HepG2 (cell line): Measurements from ENCODE around the gene KCNJ4.

Source experiments
- ATF7 ChIP-seq, 2 experiments: fragments of 450-650 bp in 1 of 2; sonication (generic) in 1 of 2; formaldehyde crosslinking in 1 of 2; IDR thresholded peaks; 2 replicates each; pipeline versions ENCODE4 v1.4.0 to v1.6.1; 2016 to 2020; ENCODE audit warnings: antibody characterized with exemption in 1 of 2, mild to moderate bottlenecking in 1 of 2, missing genetic modification reagents in 1 of 2
- CC2D1A ChIP-seq: sonication (generic); formaldehyde crosslinking; IDR thresholded peaks from 2 replicates; pipeline ENCODE4 v1.8.1; 2023; ENCODE audit warnings: mild to moderate bottlenecking, missing genetic modification reagents
- ELF1 ChIP-seq: sonication (generic); formaldehyde crosslinking; IDR thresholded peaks from 2 replicates; pipeline ENCODE4 v1.4.0; 2020; ENCODE audit warnings: missing genetic modification reagents
- GATAD1 ChIP-seq: IDR thresholded peaks from 2 replicates; pipeline ENCODE4 v1.6.1; 2016; ENCODE audit warnings: missing genetic modification reagents, missing compliant biosample characterization
- POLR2A ChIP-seq, 2 experiments: IDR thresholded peaks; 2 replicates each; pipeline ENCODE4 v1.6.1; 2011; ENCODE audit warnings: low read depth in 2 of 2, low read length in 2 of 2, mild to moderate bottlenecking in 1 of 2, moderate library complexity in 1 of 2; ENCODE audit not compliant: insufficient read depth in 1 of 2
- REL ChIP-seq: sonication (generic); formaldehyde crosslinking; conservative IDR thresholded peaks from 2 replicates; pipeline ENCODE4 v1.8.0; 2022; ENCODE audit warnings: mild to moderate bottlenecking, missing genetic modification reagents, moderate library complexity
- TF ChIP-seq, protein P1 (sequence below): sonication (generic); formaldehyde crosslinking; IDR thresholded peaks from 2 replicates; pipeline ENCODE4 v1.4.0; 2020; ENCODE audit warnings: missing genetic modification reagents
- TF ChIP-seq, protein P2 (sequence below): sonication (generic); formaldehyde crosslinking; IDR thresholded peaks from 2 replicates; pipeline ENCODE4 v1.9.0; 2021; ENCODE audit warnings: mild to moderate bottlenecking, missing genetic modification reagents
- TF ChIP-seq, protein P3 (sequence below): sonication (generic); formaldehyde crosslinking; IDR thresholded peaks from 2 replicates; pipeline ENCODE4 v1.5.0; 2020; ENCODE audit warnings: mild to moderate bottlenecking, missing genetic modification reagents, moderate library complexity

DNA sequence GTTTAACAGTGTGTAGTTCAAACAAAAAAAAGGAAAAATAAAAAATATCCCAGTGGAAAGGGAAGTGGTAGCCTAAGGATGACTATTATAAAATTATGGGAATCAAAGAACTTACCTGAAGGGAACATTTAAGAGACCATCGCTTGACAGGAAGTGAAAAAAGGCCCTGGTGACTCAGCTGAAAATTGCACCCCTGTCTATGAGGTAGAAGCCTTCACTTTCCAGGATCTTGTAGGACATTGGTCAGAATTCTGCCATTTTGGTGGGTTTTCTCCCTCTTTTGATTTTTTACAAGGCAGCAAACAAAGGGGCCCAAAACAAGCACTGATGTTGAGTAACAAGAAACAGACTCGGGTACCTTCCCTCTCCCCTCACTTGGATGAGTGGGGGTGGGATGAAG, 35.5 kb upstream of the KCNJ4 start:
- TF ChIP-seq POLR2A (IDR thresholded peaks at IDR 0.05; ENCODE audit: insufficient read depth in 1 of 2, low read depth in 2 of 2, low read length in 2 of 2), result 0 out of 4 replicates have a peak, but pooled peaks of 1 of the 2 experiments have one; percentile 16
- no peak for TF ChIP-seq ELF1
- TF ChIP-seq, protein P1, sequence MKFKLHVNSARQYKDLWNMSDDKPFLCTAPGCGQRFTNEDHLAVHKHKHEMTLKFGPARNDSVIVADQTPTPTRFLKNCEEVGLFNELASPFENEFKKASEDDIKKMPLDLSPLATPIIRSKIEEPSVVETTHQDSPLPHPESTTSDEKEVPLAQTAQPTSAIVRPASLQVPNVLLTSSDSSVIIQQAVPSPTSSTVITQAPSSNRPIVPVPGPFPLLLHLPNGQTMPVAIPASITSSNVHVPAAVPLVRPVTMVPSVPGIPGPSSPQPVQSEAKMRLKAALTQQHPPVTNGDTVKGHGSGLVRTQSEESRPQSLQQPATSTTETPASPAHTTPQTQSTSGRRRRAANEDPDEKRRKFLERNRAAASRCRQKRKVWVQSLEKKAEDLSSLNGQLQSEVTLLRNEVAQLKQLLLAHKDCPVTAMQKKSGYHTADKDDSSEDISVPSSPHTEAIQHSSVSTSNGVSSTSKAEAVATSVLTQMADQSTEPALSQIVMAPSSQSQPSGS (CRISPR knock-in tag), result no peak
- no peak for TF ChIP-seq REL (CRISPR knock-in tag)
- no peak for TF ChIP-seq GATAD1
- TF ChIP-seq CC2D1A (CRISPR knock-in tag), result no peak
- TF ChIP-seq, protein P2, sequence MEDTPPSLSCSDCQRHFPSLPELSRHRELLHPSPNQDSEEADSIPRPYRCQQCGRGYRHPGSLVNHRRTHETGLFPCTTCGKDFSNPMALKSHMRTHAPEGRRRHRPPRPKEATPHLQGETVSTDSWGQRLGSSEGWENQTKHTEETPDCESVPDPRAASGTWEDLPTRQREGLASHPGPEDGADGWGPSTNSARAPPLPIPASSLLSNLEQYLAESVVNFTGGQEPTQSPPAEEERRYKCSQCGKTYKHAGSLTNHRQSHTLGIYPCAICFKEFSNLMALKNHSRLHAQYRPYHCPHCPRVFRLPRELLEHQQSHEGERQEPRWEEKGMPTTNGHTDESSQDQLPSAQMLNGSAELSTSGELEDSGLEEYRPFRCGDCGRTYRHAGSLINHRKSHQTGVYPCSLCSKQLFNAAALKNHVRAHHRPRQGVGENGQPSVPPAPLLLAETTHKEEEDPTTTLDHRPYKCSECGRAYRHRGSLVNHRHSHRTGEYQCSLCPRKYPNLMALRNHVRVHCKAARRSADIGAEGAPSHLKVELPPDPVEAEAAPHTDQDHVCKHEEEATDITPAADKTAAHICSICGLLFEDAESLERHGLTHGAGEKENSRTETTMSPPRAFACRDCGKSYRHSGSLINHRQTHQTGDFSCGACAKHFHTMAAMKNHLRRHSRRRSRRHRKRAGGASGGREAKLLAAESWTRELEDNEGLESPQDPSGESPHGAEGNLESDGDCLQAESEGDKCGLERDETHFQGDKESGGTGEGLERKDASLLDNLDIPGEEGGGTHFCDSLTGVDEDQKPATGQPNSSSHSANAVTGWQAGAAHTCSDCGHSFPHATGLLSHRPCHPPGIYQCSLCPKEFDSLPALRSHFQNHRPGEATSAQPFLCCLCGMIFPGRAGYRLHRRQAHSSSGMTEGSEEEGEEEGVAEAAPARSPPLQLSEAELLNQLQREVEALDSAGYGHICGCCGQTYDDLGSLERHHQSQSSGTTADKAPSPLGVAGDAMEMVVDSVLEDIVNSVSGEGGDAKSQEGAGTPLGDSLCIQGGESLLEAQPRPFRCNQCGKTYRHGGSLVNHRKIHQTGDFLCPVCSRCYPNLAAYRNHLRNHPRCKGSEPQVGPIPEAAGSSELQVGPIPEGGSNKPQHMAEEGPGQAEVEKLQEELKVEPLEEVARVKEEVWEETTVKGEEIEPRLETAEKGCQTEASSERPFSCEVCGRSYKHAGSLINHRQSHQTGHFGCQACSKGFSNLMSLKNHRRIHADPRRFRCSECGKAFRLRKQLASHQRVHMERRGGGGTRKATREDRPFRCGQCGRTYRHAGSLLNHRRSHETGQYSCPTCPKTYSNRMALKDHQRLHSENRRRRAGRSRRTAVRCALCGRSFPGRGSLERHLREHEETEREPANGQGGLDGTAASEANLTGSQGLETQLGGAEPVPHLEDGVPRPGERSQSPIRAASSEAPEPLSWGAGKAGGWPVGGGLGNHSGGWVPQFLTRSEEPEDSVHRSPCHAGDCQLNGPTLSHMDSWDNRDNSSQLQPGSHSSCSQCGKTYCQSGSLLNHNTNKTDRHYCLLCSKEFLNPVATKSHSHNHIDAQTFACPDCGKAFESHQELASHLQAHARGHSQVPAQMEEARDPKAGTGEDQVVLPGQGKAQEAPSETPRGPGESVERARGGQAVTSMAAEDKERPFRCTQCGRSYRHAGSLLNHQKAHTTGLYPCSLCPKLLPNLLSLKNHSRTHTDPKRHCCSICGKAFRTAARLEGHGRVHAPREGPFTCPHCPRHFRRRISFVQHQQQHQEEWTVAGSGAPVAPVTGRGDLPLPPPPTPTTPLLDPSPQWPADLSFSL, result no peak
- TF ChIP-seq, protein P3, sequence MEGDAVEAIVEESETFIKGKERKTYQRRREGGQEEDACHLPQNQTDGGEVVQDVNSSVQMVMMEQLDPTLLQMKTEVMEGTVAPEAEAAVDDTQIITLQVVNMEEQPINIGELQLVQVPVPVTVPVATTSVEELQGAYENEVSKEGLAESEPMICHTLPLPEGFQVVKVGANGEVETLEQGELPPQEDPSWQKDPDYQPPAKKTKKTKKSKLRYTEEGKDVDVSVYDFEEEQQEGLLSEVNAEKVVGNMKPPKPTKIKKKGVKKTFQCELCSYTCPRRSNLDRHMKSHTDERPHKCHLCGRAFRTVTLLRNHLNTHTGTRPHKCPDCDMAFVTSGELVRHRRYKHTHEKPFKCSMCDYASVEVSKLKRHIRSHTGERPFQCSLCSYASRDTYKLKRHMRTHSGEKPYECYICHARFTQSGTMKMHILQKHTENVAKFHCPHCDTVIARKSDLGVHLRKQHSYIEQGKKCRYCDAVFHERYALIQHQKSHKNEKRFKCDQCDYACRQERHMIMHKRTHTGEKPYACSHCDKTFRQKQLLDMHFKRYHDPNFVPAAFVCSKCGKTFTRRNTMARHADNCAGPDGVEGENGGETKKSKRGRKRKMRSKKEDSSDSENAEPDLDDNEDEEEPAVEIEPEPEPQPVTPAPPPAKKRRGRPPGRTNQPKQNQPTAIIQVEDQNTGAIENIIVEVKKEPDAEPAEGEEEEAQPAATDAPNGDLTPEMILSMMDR, result no peak
- TF ChIP-seq ATF7 (IDR thresholded peaks at IDR 0.05), result no peak
- no peak for TF ChIP-seq ATF7 (CRISPR knock-in tag; IDR thresholded peaks at IDR 0.05)
